CD4-positive, alpha-beta T cell (primary cell): ENCODE results near the gene CRAMP1. TPM values are rescaled to one million over a fixed set of nuclear protein-coding genes. Genes with fewer than 3 reads are reported as not detected.
A peak's percentile ranks its signal among the peaks of the same experiment; 100 is the strongest.

ENCODE experiments used
- ATAC-seq: fragments of 200-7000 bp; cut with Tn5 transposase; one replicate; pipeline ENCODE4 v1.10.0; 2022; ENCODE audit warnings: mild to moderate bottlenecking; ENCODE audit not compliant: poor library complexity
- CTCF ChIA-PET: fragments of 350-600 bp; sonication (Branson Sonifier 250); formaldehyde crosslinking; loops from one replicate; lab custom pipeline; 2021; ENCODE audit warnings: antibody characterized with exemption, inconsistent platforms; lab: Charles Lee
- POLR2A ChIA-PET: fragments of 350-600 bp; sonication (Branson Sonifier 250); formaldehyde crosslinking; loops from one replicate; lab custom pipeline; 2021; ENCODE audit warnings: antibody characterized with exemption, inconsistent platforms; lab: Charles Lee
- DNase-seq, 14 experiments: peaks; one replicate each; pipeline ENCODE4 v3.0.0-alpha.2; 2013 to 2020; ENCODE audit warnings: mixed read lengths in 2 of 14
- H3K27ac ChIP-seq, 2 donors: one replicate each; pipeline versions ENCODE4 v1.5.1 to v1.7.0; 2013; ENCODE audit warnings: low read length in 2 of 2, low read depth in 1 of 2, mild to moderate bottlenecking in 1 of 2
- H3K27me3 ChIP-seq, 2 experiments: 1 replicate in 1 of 2; 2 replicates in 1 of 2; pipeline versions ENCODE4 v1.6.1 to v1.7.0; 2013; ENCODE audit warnings: low read length in 2 of 2, control low read depth in 1 of 2, mild to moderate bottlenecking in 1 of 2, moderate library complexity in 1 of 2; ENCODE audit not compliant: insufficient read depth in 2 of 2, control insufficient read depth in 1 of 2
- H3K36me3 ChIP-seq: one replicate; pipeline ENCODE4 v1.6.1; 2013; ENCODE audit warnings: low read length, control low read depth; ENCODE audit not compliant: insufficient read depth
- H3K4me1 ChIP-seq: one replicate; pipeline ENCODE4 v1.6.1; 2013; ENCODE audit warnings: low read length, control low read depth; ENCODE audit not compliant: insufficient read depth
- H3K4me3 ChIP-seq: one replicate; pipeline ENCODE4 v1.5.1; 2013; ENCODE audit warnings: mild to moderate bottlenecking, low read length, moderate library complexity
- H3K9me3 ChIP-seq, 2 experiments: 1 replicate in 1 of 2; 2 replicates in 1 of 2; pipeline versions ENCODE4 v1.6.1 to v1.7.0; 2013; ENCODE audit warnings: low read length in 2 of 2, mild to moderate bottlenecking in 2 of 2, control low read depth in 1 of 2, moderate library complexity in 1 of 2; ENCODE audit not compliant: control insufficient read depth in 1 of 2, insufficient read depth in 1 of 2
- H3K27ac Mint-ChIP-seq: one replicate; pipeline ENCODE4 v1.8.0; 2020; ENCODE audit warnings: mixed read lengths
- H3K27me3 Mint-ChIP-seq: one replicate; pipeline ENCODE4 v1.8.0; 2021; ENCODE audit warnings: mixed read lengths
- H3K36me3 Mint-ChIP-seq: one replicate; pipeline ENCODE4 v1.8.0; 2021; ENCODE audit warnings: low read depth, mixed read lengths
- H3K4me1 Mint-ChIP-seq: one replicate; pipeline ENCODE4 v1.8.0; 2021; ENCODE audit warnings: low read depth, mixed read lengths
- H3K4me3 Mint-ChIP-seq: one replicate; pipeline ENCODE4 v1.8.0; 2020; ENCODE audit warnings: mild to moderate bottlenecking, mixed read lengths
- H3K9me3 Mint-ChIP-seq: one replicate; pipeline ENCODE4 v1.8.0; 2020; ENCODE audit warnings: mixed read lengths
- intact Hi-C, 2 experiments: fragments of 100-400 bp; cut with DNase I in 1 of 2; cut with micrococcal nuclease in 1 of 2; formaldehyde crosslinking; loops; one replicate each; pipeline versions ENCODE4 v1.15.1 to v1.9.0; 2023 to 2025; cut with DNase I, micrococcal nuclease
- polyA plus RNA-seq, 2 donors: library from polyadenylated mRNA; unstranded; fragments of 120-200 nt; gene quantifications; one replicate each; pipeline ENCODE4 v1.2.1, GENCODE V29; 2013
- total RNA-seq, 174 experiments: library from RNA in 2 of 174; stranded (reverse) in 2 of 174; gene quantifications; one replicate each; pipeline ENCODE4 v1.2.3 and lab custom pipeline; 2021 to 2026
- TF ChIP-seq, protein P1 (sequence below): fragments of 200-600 bp; IDR thresholded peaks from one replicate; pipeline ENCODE4 v1.8.0; 2022; ENCODE audit warnings: antibody characterized with exemption, mild to moderate bottlenecking

Gene CRAMP1, protein sequence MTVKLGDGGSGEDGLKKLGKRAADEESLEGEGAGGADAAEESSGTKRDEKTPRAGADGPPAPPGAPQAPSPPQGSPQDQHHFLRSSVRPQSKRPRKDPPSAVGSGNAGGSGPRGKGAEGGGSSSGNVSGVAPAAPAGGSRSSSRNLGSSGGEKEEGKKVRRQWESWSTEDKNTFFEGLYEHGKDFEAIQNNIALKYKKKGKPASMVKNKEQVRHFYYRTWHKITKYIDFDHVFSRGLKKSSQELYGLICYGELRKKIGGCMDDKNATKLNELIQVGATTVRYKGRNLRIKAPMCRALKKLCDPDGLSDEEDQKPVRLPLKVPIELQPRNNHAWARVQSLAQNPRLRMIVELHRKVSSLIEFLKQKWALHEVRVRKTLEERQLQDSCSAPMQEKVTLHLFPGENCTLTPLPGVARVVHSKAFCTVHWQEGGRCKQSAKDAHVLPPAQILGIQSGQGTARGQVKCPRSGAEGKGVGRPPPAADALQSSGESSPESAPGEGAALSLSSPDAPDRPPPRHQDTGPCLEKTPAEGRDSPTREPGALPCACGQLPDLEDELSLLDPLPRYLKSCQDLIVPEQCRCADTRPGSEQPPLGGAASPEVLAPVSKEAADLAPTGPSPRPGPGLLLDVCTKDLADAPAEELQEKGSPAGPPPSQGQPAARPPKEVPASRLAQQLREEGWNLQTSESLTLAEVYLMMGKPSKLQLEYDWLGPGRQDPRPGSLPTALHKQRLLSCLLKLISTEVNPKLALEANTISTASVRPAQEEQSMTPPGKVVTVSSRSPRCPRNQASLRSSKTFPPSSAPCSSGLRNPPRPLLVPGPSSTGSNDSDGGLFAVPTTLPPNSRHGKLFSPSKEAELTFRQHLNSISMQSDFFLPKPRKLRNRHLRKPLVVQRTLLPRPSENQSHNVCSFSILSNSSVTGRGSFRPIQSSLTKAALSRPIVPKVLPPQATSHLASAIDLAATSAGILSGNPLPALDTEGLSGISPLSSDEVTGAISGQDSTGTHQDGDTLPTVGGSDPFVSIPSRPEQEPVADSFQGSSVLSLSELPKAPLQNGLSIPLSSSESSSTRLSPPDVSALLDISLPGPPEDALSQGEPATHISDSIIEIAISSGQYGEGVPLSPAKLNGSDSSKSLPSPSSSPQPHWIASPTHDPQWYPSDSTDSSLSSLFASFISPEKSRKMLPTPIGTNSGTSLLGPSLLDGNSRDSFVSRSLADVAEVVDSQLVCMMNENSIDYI (N-terminal part only)
- total RNA-seq = 10 to 100 TPM; 14.1 to 15.2 TPM
- 11.4 TPM for polyA plus RNA-seq (2013, experiment 1 of 2)
- 16.3 TPM for polyA plus RNA-seq (2013, experiment 2 of 2)
- total RNA-seq (lab: John Stamatoyannopoulos, UW) = 10.8 to 40.8 (median 20.3) reads per million in 172 experiments

DNA sequence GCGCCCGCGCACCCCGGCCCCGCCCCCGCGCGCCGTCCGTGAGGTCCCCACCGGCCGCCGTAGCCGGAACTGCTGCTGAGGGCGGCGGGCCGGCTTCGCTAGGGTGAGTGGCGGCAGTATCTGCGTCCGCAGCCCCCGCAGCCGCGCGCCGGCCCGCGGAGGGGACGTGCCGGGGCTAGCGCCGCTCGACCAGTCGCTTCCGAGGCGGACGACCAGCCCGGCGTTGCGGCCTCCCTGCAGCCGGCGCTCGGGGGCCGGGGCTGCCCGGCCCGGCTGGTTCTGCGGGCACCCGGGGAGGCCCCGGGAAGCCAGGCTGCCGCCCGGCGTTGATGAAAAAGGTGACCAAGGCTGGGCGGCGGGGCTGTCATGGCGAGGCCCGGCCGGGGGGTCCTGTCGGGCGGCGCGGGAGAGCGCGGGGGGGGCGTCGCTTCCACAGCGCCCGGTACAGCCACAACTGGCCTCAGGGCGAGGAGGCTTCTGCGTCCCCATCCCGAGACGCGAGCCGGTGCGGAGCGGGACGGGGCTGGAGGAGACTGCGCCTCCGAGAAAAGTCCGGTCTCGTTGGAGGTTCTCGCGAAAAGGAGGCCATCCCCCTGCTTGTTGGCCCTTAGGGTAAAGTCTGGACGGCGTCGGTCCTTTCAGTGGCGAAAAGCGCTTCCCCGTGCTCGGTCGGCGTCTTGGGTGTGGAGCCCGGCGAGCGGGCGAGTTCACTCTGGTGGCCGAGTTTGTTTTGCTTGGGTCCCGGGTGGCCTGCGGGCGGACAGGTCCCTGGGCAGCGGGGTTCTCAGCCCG, at the start of gene CRAMP1:
Gene CRAMP1, plus strand, starts transcription at position 41 of the 792 bp plus-strand sequence. CDS start 2,280 bp downstream, outside the sequence.
- ATAC-seq = no peak
- Mint-ChIP-seq H3K4me3 (peak within 1 kb of the TSS; percentile 94), H3K9me3 (no peaks in the 10 kb centered on the region), H3K4me1 (peaks cover 35% of the 10 kb centered on the region), H3K36me3 (peaks cover 32% of the 10 kb centered on the region), H3K27ac (peak within 1 kb of the TSS; percentile 89), H3K27me3 (peaks cover 17% of the 10 kb centered on the region)
- peak within 1 kb of the TSS; percentile 45 to 46 for H3K27ac ChIP-seq
- H3K4me3 ChIP-seq = peak within 1 kb of the TSS; percentile 73
- TF ChIP-seq, protein P1, sequence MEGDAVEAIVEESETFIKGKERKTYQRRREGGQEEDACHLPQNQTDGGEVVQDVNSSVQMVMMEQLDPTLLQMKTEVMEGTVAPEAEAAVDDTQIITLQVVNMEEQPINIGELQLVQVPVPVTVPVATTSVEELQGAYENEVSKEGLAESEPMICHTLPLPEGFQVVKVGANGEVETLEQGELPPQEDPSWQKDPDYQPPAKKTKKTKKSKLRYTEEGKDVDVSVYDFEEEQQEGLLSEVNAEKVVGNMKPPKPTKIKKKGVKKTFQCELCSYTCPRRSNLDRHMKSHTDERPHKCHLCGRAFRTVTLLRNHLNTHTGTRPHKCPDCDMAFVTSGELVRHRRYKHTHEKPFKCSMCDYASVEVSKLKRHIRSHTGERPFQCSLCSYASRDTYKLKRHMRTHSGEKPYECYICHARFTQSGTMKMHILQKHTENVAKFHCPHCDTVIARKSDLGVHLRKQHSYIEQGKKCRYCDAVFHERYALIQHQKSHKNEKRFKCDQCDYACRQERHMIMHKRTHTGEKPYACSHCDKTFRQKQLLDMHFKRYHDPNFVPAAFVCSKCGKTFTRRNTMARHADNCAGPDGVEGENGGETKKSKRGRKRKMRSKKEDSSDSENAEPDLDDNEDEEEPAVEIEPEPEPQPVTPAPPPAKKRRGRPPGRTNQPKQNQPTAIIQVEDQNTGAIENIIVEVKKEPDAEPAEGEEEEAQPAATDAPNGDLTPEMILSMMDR = no peak
- peaks cover 5 to 14% of the 10 kb centered on the region in 2 experiments for H3K9me3 ChIP-seq
- H3K4me1 ChIP-seq = peaks cover 46% of the 10 kb centered on the region
- peaks cover 8 to 10% of the 10 kb centered on the region in 2 experiments for H3K27me3 ChIP-seq
- intact Hi-C loops = loop anchor here (1.0 to 5.0 kb wide), 7 partner anchors 66 to 304 kb away; partner anchors contain the start of genes JPT2 (in 2 of the 2), CLCN7 (in 1 of the 2), MAPK8IP3 (in 1 of the 2) and UBE2I (in 1 of the 2)
- peaks cover 21% of the 10 kb centered on the region for H3K36me3 ChIP-seq
- ChIA-PET CTCF (interaction anchor here (2.2 kb wide), 1 partner anchor 93 kb away, joined by 8 read pairs; the partner anchor contains the start of gene MAPK8IP3), POLR2A (interaction anchor here (1.0 to 2.5 kb wide), 3 partner anchors 53 to 93 kb away, joined by 5 to 15 read pairs (median 11); partner anchors contain the start of genes JPT2 and MAPK8IP3)
- peak in 4 of 14 experiments; percentile 5 to 35 (median 10) for DNase-seq

DNA sequence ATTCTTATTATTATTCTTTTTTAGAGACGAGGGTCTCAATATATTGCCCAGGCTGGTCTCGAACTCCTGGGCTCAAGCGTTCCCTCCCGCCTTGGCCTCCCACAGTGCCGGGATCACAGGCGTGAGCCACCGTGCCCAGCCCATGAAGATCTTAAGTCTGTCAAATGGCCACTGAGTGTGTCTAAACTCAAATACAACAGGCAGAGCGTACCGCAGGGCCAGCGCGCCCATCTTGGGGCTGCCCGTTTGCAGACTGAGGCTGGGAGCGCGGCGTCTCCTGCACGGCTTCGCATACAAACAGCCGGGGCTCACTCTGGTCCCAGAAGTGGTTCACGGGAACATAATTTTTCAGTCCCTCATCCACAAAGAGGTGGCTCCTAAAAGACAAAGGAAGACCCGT, 48.4 kb upstream of the CRAMP1 start:
- H3K4me1 ChIP-seq = peaks cover 48% of the 10 kb centered on the region
- Mint-ChIP-seq H3K27me3 (no peaks in the 10 kb centered on the region), H3K4me3 (no peak overlapping the region), H3K36me3 (no peaks in the 10 kb centered on the region), H3K4me1 (peaks cover 37% of the 10 kb centered on the region), H3K9me3 (no peaks in the 10 kb centered on the region), H3K27ac (peak overlapping the region; percentile 39)
- H3K9me3 ChIP-seq = no peaks in the 10 kb centered on the region
- DNase-seq (no peak), ATAC-seq (no peak)
- no peaks in the 10 kb centered on the region for H3K36me3 ChIP-seq
- ChIA-PET POLR2A (no interaction called here), CTCF (no interaction called here)
- H3K27ac ChIP-seq = no peak overlapping the region
- no peaks in the 10 kb centered on the region for H3K27me3 ChIP-seq
- H3K4me3 ChIP-seq = no peak overlapping the region
- TF ChIP-seq, protein P1 = no peak
- intact Hi-C loops = no loop called here
